GM12878 (cell line): ENCODE results near the gene MAN1A1. TPM values are rescaled to one million over a fixed set of nuclear protein-coding genes. Genes with fewer than 3 reads are reported as not detected.
A peak's percentile ranks its signal among the peaks of the same experiment; 100 is the strongest.

Source experiments
- ATAC-seq: fragments of 200-7000 bp; cut with Tn5 transposase; 3 replicates; pipeline ENCODE4 v1.9.1; 2020; ENCODE audit warnings: mild to moderate bottlenecking, moderate library complexity
- BruUV-seq: library from RNA; stranded (reverse); fragments of 400-500 nt; replicated peaks from 2 replicates; lab custom pipeline; 2021; lab: Mats Ljungman, UMichigan
- CTCF ChIA-PET: fragments of 300-600 bp; sonication (Branson Sonifier 250); formaldehyde crosslinking; extraction: SDS; loops from one replicate; lab custom pipeline; 2021; ENCODE audit warnings: inconsistent platforms; lab: Yijun Ruan, JAX
- POLR2A ChIA-PET: fragments of 350-600 bp; formaldehyde crosslinking; extraction: SDS; loops from one replicate; lab custom pipeline; 2021; ENCODE audit warnings: inconsistent platforms; lab: Charles Lee
- RAD21 ChIA-PET: fragments of 300-600 bp; sonication (Branson Sonifier 250); formaldehyde crosslinking; loops from one replicate; lab custom pipeline; 2023; ENCODE audit warnings: antibody characterized with exemption; ENCODE audit not compliant: unreplicated experiment; lab: Charles Lee
- SMC1A ChIA-PET: fragments of 300-600 bp; sonication (Branson Sonifier 250); formaldehyde crosslinking; loops from one replicate; lab custom pipeline; 2023; ENCODE audit not compliant: unreplicated experiment, uncharacterized antibody; lab: Charles Lee
- DNase-seq: peaks from one replicate; pipeline ENCODE4 v3.0.0-alpha.2; 2011; ENCODE audit warnings: low read depth, low spot score
- FAIRE-seq: peaks from 3 replicates; lab custom pipeline; 2011; peaks lifted over from hg19 to GRCh38; lab: Jason Lieb, UNC
- H2AFZ ChIP-seq: 2 replicates; pipeline ENCODE4 v1.6.0; 2011; ENCODE audit warnings: low read depth, low read length, control low read depth; ENCODE audit not compliant: control insufficient read depth
- H3K27ac ChIP-seq: 2 replicates; pipeline ENCODE4 v1.5.1; 2011; ENCODE audit warnings: control low read depth; ENCODE audit not compliant: control insufficient read depth, insufficient read depth
- H3K27me3 ChIP-seq, 2 experiments: replicated peaks in 1 of 2; 2 replicates each; pipeline versions ENCODE4 v1.6.0 to v1.6.1; 2011; ENCODE audit warnings: low read length in 1 of 2; ENCODE audit not compliant: control insufficient read depth in 2 of 2, insufficient read depth in 2 of 2
- H3K36me3 ChIP-seq, 2 experiments: 2 replicates each; pipeline ENCODE4 v1.5.1; 2011; ENCODE audit warnings: low read length in 1 of 2; ENCODE audit not compliant: control insufficient read depth in 2 of 2, insufficient read depth in 2 of 2
- H3K4me1 ChIP-seq: 2 replicates; pipeline ENCODE4 v1.6.1; 2011; ENCODE audit warnings: mild to moderate bottlenecking, low read length, moderate library complexity, mixed read lengths; ENCODE audit not compliant: control insufficient read depth, insufficient read depth
- H3K4me2 ChIP-seq: 2 replicates; pipeline ENCODE4 v1.6.0; 2011; ENCODE audit warnings: control low read depth; ENCODE audit not compliant: control insufficient read depth, insufficient read depth
- H3K4me3 ChIP-seq: fragments of 200-600 bp; sonication (generic); 2 replicates; pipeline ENCODE4 v1.5.1; 2016
- H3K79me2 ChIP-seq: 2 replicates; pipeline ENCODE4 v1.6.0; 2011; ENCODE audit warnings: low read length; ENCODE audit not compliant: control insufficient read depth, insufficient read depth
- H3K9ac ChIP-seq: 2 replicates; pipeline ENCODE4 v1.8.0; 2011; ENCODE audit warnings: low read length, control low read depth, mixed read lengths; ENCODE audit not compliant: control insufficient read depth, insufficient read depth
- H3K9me3 ChIP-seq: replicated peaks from 3 replicates; pipeline ENCODE4 v1.5.1; 2011; ENCODE audit warnings: mild to moderate bottlenecking, low read length; ENCODE audit not compliant: control insufficient read depth, insufficient read depth
- H4K20me1 ChIP-seq: 2 replicates; pipeline ENCODE4 v1.6.0; 2011; ENCODE audit not compliant: control insufficient read depth, insufficient read depth
- EZH2 ChIP-seq: IDR thresholded peaks from 2 replicates; pipeline ENCODE4 v1.6.1; 2012; ENCODE audit warnings: low read depth, mild to moderate bottlenecking, control low read depth, inconsistent platforms, low read length, borderline replicate concordance; ENCODE audit not compliant: control insufficient read depth
- KAT2A ChIP-seq: conservative IDR thresholded peaks from 2 replicates; pipeline ENCODE4 v1.6.1; 2011; ENCODE audit warnings: low read depth, low read length; ENCODE audit not compliant: control insufficient read depth
- LARP7 ChIP-seq: fragments of 450-650 bp; IDR thresholded peaks from 2 replicates; pipeline ENCODE4 v1.6.1; 2017; ENCODE audit warnings: mild to moderate bottlenecking
- MEF2B ChIP-seq: fragments of 450-650 bp; IDR thresholded peaks from 2 replicates; pipeline ENCODE4 v1.6.1; 2018; ENCODE audit warnings: mild to moderate bottlenecking, moderate library complexity; ENCODE audit not compliant: partially characterized antibody, poor library complexity, severe bottlenecking
- NFYA ChIP-seq: IDR thresholded peaks from 2 replicates; pipeline ENCODE4 v1.6.1; 2011; ENCODE audit warnings: low read depth, mild to moderate bottlenecking, low read length, improper control_type of control experiment, borderline replicate concordance
- RAD21 ChIP-seq: IDR thresholded peaks from 2 replicates; pipeline ENCODE4 v1.6.1; 2011; ENCODE audit warnings: mild to moderate bottlenecking, low read depth, low read length, moderate library complexity; ENCODE audit not compliant: insufficient read depth
- SPI1 ChIP-seq: IDR thresholded peaks from 2 replicates; pipeline ENCODE4 v1.6.1; 2011; ENCODE audit warnings: low read depth, mild to moderate bottlenecking, low read length, moderate library complexity, borderline replicate concordance; ENCODE audit not compliant: insufficient read depth
- SREBF1 ChIP-seq: IDR thresholded peaks from 2 replicates; pipeline ENCODE4 v1.6.1; 2012; ENCODE audit warnings: mild to moderate bottlenecking, low read length
- SRF ChIP-seq, 2 experiments: IDR thresholded peaks; 2 replicates each; pipeline ENCODE4 v1.6.1; 2011; ENCODE audit warnings: low read depth in 2 of 2, low read length in 2 of 2, mild to moderate bottlenecking in 1 of 2, moderate library complexity in 1 of 2
- TARDBP ChIP-seq: IDR thresholded peaks from 2 replicates; pipeline ENCODE4 v1.6.1; 2016; ENCODE audit warnings: borderline replicate concordance
- TCF3 ChIP-seq: IDR thresholded peaks from 2 replicates; pipeline ENCODE4 v1.6.1; 2012; ENCODE audit warnings: low read depth, mild to moderate bottlenecking, low read length, borderline replicate concordance; ENCODE audit not compliant: insufficient read depth
- ZBED1 ChIP-seq: IDR thresholded peaks from 2 replicates; pipeline ENCODE4 v1.6.1; 2016; ENCODE audit warnings: borderline replicate concordance
- ZNF217 ChIP-seq: fragments of 450-650 bp; IDR thresholded peaks from 2 replicates; pipeline ENCODE4 v1.6.1; 2017; ENCODE audit warnings: antibody characterized with exemption, mild to moderate bottlenecking
- ZNF384 ChIP-seq: IDR thresholded peaks from 2 replicates; pipeline ENCODE4 v1.6.1; 2012; ENCODE audit warnings: low read depth, mild to moderate bottlenecking, low read length, improper control_type of control experiment, borderline replicate concordance
- WGBS: methylation state at CpG from one replicate; pipeline ENCODE4 v1.1.6; 2016; ENCODE audit warnings: low lambda C conversion rate; ENCODE audit not compliant: insufficient replicate concordance, insufficient coverage; ENCODE audit errors: missing lambda C conversion rate; 5-methylcytosine and 5-hydroxymethylcytosine counted together
- in situ Hi-C: fragments of 300-500 bp; cut with MboI; formaldehyde crosslinking; loops from 9 replicates; pipeline ENCODE4 v1.14.3; 2018; ENCODE audit warnings: mixed read lengths
- intact Hi-C: fragments of 100-400 bp; cut with micrococcal nuclease; formaldehyde crosslinking; loops from one replicate; pipeline ENCODE4 v1.14.2; 2022; ENCODE audit not compliant: unreplicated experiment
- polyA plus RNA-seq, 11 experiments: library from polyadenylated mRNA; depleted of rRNA in 4 of 11; unstranded in 6 of 11; stranded (reverse) in 5 of 11; fragments of >200 nt; fragmentation: Nextera tagmentation in 4 of 11; fragmentation: Illumina TruSeq in 1 of 11; extraction: Ambion mirVana in 4 of 11; extraction: Trizol in 1 of 11; gene quantifications; 1 replicate in 1 of 11; 2 replicates in 10 of 11; pipeline versions ENCODE4 v1.2.1 to v1.2.3, GENCODE V29; 2011 to 2016; ENCODE audit warnings: inconsistent platforms in 2 of 11, missing spikeins in 2 of 11, low read depth in 1 of 11
- total RNA-seq, 4 experiments: library from RNA; depleted of rRNA in 3 of 4; stranded (reverse); fragments of >200 nt in 3 of 4; fragmentation: Illumina TruSeq in 1 of 4; extraction: Trizol in 1 of 4; gene quantifications; 2 replicates each; pipeline versions ENCODE4 v1.2.1 to v1.2.3, GENCODE V29; 2013 to 2021
- TF ChIP-seq, protein P1 (sequence below): fragments of 450-650 bp; IDR thresholded peaks from 2 replicates; pipeline ENCODE4 v1.6.1; 2017; ENCODE audit warnings: low read depth, mild to moderate bottlenecking, moderate library complexity
- TF ChIP-seq, protein P2 (sequence below): fragments of 450-650 bp; IDR thresholded peaks from 2 replicates; pipeline ENCODE4 v1.6.1; 2017; ENCODE audit warnings: mild to moderate bottlenecking, low read depth, inconsistent platforms; ENCODE audit not compliant: poor library complexity, severe bottlenecking

Gene MAN1A1
- total and polyA plus RNA-seq, 10 of the 15 experiments (the other 5 are each of a cell fraction or from before 2014, with no cell fraction given): 5.4 to 28.1 (median 19.5) TPM

DNA sequence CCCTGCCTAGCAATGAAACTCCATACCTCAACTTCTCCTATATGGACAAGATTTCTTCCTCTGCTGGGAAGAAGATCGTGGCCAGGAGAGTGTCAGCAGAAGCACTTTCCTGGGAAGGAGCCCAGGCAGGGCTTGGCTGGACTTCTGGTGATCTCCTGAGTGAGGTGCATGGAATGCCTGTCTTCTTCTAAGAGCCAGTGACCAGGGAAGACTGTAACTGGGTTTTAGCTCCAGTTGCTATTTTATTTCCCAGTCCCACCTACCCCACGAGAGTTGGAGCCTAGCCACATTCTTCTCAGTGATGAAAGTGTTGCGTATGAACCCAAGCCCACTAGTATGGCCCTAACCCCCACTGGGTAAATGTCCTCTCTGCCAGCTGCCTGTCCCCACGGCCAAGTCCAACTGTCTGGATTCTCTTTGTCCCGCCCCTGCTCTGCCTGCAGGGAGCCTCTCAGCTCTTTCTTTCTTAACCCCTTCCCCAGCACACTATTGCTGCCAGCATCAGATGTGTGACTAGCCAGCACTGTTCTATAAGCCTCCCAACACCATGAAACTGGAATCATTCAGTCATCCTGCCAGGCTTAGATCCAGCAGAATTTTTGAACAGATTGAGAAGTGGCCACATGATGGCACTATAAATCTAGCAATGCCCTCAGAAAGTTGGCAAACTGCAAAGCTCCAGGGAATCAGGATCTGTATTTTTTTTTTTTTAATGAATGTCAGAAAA lies 201.3 kb downstream of the MAN1A1 start (continued):
- peak; percentile 94 for TF ChIP-seq RAD21
- no peak for TF ChIP-seq ZBED1
- peak; percentile 61 for TF ChIP-seq ZNF384
- TF ChIP-seq MEF2B: peak; percentile 56
- TF ChIP-seq, protein P1, sequence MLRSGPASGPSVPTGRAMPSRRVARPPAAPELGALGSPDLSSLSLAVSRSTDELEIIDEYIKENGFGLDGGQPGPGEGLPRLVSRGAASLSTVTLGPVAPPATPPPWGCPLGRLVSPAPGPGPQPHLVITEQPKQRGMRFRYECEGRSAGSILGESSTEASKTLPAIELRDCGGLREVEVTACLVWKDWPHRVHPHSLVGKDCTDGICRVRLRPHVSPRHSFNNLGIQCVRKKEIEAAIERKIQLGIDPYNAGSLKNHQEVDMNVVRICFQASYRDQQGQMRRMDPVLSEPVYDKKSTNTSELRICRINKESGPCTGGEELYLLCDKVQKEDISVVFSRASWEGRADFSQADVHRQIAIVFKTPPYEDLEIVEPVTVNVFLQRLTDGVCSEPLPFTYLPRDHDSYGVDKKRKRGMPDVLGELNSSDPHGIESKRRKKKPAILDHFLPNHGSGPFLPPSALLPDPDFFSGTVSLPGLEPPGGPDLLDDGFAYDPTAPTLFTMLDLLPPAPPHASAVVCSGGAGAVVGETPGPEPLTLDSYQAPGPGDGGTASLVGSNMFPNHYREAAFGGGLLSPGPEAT: no peak
- no peak for TF ChIP-seq SREBF1
- TF ChIP-seq, all 136 proteins: peak for 6

DNA sequence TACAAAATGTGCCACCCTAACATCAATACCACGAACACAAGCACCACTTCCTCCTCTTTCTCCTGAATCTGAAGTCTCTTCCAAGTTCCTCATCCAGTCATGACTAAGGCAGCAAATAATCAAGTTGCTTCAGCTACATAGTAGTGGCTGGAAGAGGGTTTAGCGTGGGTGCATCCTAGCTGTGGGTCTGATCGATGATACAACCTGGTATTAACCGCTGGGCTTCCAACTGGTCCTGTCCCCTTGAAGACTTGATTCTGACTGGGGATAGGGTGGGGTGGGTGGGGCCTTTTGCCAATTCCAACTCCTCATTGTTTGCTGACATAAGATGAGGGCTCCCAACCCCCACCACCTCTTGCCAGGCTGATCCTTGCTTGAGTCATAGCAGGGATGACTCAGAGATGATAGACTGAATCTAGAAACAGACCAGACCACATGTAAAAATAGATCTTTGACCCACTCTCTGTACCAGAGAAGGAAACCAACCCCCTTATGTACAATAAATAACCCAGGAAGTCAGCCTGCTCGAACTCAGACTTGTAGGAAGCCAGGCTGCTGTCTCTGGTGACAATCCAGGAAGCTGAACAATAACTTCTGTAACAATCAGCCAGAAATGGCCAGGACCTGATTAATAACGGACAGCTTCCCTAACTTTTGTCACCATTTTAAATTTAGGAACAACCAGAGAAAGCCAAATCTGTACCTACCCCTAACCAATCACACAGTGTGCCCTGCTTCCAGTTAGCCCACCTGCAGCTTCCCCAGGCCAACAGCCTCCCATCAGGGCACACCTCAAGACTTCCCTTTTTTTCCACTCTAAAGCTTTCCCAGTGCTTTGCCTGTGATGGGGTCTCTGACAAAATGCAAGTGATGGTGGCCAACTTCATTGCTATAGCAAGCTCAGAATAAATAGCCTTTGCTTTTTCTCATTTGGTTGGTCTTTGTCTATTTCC lies 202.2 kb downstream of the MAN1A1 start:
- DNase-seq (peak; percentile 60), FAIRE-seq (peak; percentile 96), ATAC-seq (peak; percentile 93)
- no peaks in the 10 kb centered on the region for H3K36me3 ChIP-seq
- H3K27me3 ChIP-seq: no peaks in the 10 kb centered on the region; a peak in 2 of 4 replicates
- POLR2A ChIA-PET: interaction anchor here (1.1 to 2.5 kb wide), 3 partner anchors 180 to 203 kb away, joined by 3 to 6 read pairs (median 4); no protein-coding TSS in a partner anchor
- in situ Hi-C loops (no loop called here), intact Hi-C loops (loop anchor here (1.0 to 5.0 kb wide), 5 partner anchors 202 to 910 kb away; partner anchors contain the start of gene MAN1A1)
- H3K4me2 ChIP-seq: peak overlapping the region; percentile 60
- H3K4me1 ChIP-seq: peaks cover 12% of the 10 kb centered on the region
- H3K79me2 ChIP-seq: no peaks in the 10 kb centered on the region
- H2AFZ ChIP-seq: peak overlapping the region; percentile 61
- H3K4me3 ChIP-seq: 0 out of 2 replicates have a peak overlapping the region, but pooled peaks have one; percentile 31
- BruUV-seq: no TSS peak
- no peaks in the 10 kb centered on the region for H4K20me1 ChIP-seq
- 27% methylated on average over 6 of the region's 6 CpGs for WGBS
- SMC1A ChIA-PET: interaction anchor here (0.7 to 8.2 kb wide), 24 partner anchors 8 to 830 kb away, joined by 3 to 88 read pairs (median 4); no protein-coding TSS in a partner anchor
- H3K27ac ChIP-seq: peak overlapping the region; percentile 48; the same call in 1 of the 2 replicates
- CTCF ChIA-PET: interaction anchor here (0.9 to 7.8 kb wide), 33 partner anchors 10 to 1807 kb away, joined by 3 to 94 read pairs (median 6); partner anchors contain the start of gene ASF1A
- no peaks in the 10 kb centered on the region for H3K9me3 ChIP-seq
- H3K9ac ChIP-seq: peak overlapping the region; percentile 3; the same call in 1 of the 2 replicates
- RAD21 ChIA-PET: interaction anchor here (0.6 to 7.1 kb wide), 17 partner anchors 10 to 1159 kb away, joined by 3 to 129 read pairs (median 5); no protein-coding TSS in a partner anchor
- TF ChIP-seq SPI1: peak; percentile 40; the same call in 1 of the 2 replicates
- TF ChIP-seq ZNF217: no peak
- TF ChIP-seq SRF (IDR thresholded peaks at IDR 0.05; ENCODE audit: low read depth in 2 of 2, low read length in 2 of 2): no peak
- TF ChIP-seq KAT2A: no peak
- TF ChIP-seq TARDBP: no peak
- no peak for TF ChIP-seq EZH2
- TF ChIP-seq TCF3: no peak
- TF ChIP-seq, protein P2, sequence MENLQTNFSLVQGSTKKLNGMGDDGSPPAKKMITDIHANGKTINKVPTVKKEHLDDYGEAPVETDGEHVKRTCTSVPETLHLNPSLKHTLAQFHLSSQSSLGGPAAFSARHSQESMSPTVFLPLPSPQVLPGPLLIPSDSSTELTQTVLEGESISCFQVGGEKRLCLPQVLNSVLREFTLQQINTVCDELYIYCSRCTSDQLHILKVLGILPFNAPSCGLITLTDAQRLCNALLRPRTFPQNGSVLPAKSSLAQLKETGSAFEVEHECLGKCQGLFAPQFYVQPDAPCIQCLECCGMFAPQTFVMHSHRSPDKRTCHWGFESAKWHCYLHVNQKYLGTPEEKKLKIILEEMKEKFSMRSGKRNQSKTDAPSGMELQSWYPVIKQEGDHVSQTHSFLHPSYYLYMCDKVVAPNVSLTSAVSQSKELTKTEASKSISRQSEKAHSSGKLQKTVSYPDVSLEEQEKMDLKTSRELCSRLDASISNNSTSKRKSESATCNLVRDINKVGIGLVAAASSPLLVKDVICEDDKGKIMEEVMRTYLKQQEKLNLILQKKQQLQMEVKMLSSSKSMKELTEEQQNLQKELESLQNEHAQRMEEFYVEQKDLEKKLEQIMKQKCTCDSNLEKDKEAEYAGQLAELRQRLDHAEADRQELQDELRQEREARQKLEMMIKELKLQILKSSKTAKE: peak; percentile 76
- no peak for TF ChIP-seq LARP7
- no peak for TF ChIP-seq NFYA
